Muscle layer of duodenum (tissue), 2 donors: ENCODE measurements around the gene EHF.

Source experiments
- H3K27ac ChIP-seq: one replicate; pipeline ENCODE4 v1.7.0; 2013; ENCODE audit warnings: mild to moderate bottlenecking, low read length
- H3K27me3 ChIP-seq: one replicate; pipeline ENCODE4 v1.7.0; 2013; ENCODE audit warnings: low read depth, mild to moderate bottlenecking, control low read depth, low read length
- H3K36me3 ChIP-seq, 2 donors: one replicate each; pipeline ENCODE4 v1.7.0; 2013; ENCODE audit warnings: low read length in 2 of 2, control low read depth in 1 of 2, mild to moderate bottlenecking in 1 of 2; ENCODE audit not compliant: insufficient read depth in 2 of 2, control insufficient read depth in 1 of 2
- H3K4me1 ChIP-seq, 2 donors: one replicate each; pipeline ENCODE4 v1.7.0; 2013; ENCODE audit warnings: low read length in 2 of 2, mild to moderate bottlenecking in 2 of 2, control low read depth in 1 of 2, moderate library complexity in 1 of 2; ENCODE audit not compliant: insufficient read depth in 2 of 2, control insufficient read depth in 1 of 2
- H3K4me3 ChIP-seq, 2 donors: one replicate each; pipeline ENCODE4 v1.7.0; 2013; ENCODE audit warnings: low read length in 2 of 2, low read depth in 1 of 2, mild to moderate bottlenecking in 1 of 2
- H3K9me3 ChIP-seq, 2 donors: one replicate each; pipeline ENCODE4 v1.7.0; 2013; ENCODE audit warnings: low read length in 2 of 2, control low read depth in 1 of 2, mild to moderate bottlenecking in 1 of 2; ENCODE audit not compliant: control insufficient read depth in 1 of 2
- donor health status: healthy.

EHF gene

DNA sequence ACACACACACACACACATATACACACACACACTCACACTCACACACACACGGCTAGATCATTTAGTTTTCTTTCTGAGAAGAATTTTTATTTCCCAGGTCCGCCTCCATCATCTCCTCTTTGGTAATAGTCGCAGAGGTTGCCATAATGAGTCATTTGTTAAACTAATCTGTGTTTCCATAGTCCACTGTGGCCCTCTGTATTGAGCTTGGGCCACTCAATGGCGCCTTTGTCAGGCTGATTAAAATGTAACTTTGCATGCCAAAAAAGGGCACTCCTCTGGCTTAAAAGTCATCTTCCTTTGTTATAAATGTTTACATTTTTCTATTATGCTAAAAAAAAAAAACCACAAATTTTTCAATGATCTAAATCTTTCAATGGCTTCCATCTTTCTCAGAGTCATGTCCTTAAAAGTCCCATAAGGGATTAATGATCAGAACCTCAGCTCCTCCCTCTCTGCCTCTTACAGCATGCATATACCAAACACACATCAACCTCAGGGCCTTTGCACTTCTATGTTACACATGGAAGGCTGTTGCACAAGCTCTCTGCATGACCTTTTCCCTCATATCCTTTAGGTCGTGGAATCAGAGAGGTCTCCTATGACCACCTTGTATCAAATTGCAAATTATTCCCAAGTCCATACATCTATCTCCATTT, 35.3 kb downstream of the EHF start:
- no peaks in the 10 kb centered on the region for H3K27me3 ChIP-seq
- H3K4me1 ChIP-seq: peaks cover 0 to 3% of the 10 kb centered on the region in 2 donors
- no peak overlapping the region for H3K27ac ChIP-seq
- no peaks in the 10 kb centered on the region for H3K36me3 ChIP-seq
- no peaks in the 10 kb centered on the region for H3K9me3 ChIP-seq
- H3K4me3 ChIP-seq: no peak overlapping the region

DNA sequence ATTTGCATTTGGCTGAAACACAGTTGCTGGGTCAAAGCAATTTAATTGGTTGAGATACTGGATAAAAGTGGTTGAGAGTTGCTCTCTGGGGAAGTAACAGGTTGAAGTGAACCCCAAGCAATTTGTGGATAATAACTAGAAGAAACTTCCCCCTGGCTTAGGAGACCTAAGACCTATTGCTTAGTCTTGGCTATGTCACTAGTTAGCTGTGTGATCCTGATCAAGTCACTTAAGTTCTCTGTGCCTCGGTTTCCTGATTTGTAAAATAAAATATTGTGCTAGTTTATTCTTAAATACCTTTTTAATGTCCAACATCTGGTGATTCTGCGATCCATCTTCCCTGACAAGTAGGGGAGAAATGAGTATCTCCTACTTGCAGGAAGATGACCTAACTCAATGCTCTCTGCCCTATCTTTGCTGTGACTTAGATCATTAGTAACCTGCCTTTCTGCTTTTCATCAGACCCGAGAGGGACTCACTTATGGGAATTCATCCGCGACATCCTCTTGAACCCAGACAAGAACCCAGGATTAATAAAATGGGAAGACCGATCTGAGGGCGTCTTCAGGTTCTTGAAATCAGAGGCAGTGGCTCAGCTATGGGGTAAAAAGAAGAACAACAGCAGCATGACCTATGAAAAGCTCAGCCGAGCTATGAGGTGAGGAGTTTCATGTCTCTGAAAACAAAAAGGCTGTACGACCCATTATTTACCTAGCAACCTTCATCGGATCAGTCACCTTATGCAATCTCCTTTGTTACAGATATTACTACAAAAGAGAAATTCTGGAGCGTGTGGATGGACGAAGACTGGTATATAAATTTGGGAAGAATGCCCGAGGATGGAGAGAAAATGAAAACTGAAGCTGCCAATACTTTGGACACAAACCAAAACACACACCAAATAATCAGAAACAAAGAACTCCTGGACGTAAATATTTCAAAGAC, 37.5 kb downstream of the EHF start:
- H3K36me3 ChIP-seq: no peaks in the 10 kb centered on the region
- H3K9me3 ChIP-seq: no peaks in the 10 kb centered on the region
- no peak overlapping the region for H3K27ac ChIP-seq

GRCh38 chr11:34659096-34659733, 38.3 kb downstream of the EHF start:
- no peaks in the 10 kb centered on the region for H3K36me3 ChIP-seq
- no peak overlapping the region for H3K27ac ChIP-seq
- H3K27me3 ChIP-seq: no peaks in the 10 kb centered on the region
- no peaks in the 10 kb centered on the region for H3K9me3 ChIP-seq
- H3K4me1 ChIP-seq: no peaks in the 10 kb centered on the region
- no peak overlapping the region for H3K4me3 ChIP-seq

More for the DNA sequence above, 37.5 kb downstream of the EHF start:
- H3K4me1 ChIP-seq: peaks cover 0 to 2% of the 10 kb centered on the region in 2 donors
- no peak overlapping the region for H3K4me3 ChIP-seq
- H3K27me3 ChIP-seq: no peaks in the 10 kb centered on the region

DNA sequence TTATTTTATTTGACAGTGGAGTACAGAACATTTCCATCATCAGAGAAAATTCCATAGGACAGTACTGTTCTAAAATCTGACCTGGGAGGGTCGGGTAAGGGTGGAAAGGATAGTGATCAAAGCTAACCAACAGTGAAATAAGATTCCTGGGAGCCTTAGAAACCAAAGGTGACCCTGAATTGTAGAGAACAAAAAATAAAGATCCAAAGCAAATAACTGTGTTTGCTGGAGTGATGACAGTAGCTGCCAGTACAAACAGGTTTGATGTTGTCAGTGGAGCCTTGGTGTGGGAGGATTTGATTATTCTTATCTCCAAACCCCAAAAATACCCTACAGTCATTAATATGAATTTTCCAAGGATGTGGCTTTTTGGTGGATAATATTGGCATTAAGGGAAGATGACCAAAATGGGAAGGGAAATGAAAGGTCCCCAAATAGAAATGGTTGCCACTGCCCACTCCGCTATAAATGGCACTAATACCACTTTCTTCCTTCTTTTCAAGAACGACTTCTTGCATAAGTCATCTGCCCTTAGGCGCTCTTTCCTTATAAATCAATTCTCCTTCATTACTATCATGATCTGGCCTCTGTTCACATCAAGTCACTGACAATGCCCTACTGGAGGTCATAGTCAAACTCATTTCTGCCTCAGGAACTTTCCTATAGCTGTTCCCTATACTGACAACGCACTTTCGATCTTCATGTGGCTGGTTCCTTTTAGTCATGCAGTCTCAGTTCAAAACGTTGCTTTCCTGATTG, 44.4 kb downstream of the EHF start:
- no peaks in the 10 kb centered on the region for H3K27me3 ChIP-seq
- no peak overlapping the region for H3K27ac ChIP-seq
- no peaks in the 10 kb centered on the region for H3K36me3 ChIP-seq
- H3K4me1 ChIP-seq: no peaks in the 10 kb centered on the region
- no peaks in the 10 kb centered on the region for H3K9me3 ChIP-seq
- H3K4me3 ChIP-seq: no peak overlapping the region

DNA sequence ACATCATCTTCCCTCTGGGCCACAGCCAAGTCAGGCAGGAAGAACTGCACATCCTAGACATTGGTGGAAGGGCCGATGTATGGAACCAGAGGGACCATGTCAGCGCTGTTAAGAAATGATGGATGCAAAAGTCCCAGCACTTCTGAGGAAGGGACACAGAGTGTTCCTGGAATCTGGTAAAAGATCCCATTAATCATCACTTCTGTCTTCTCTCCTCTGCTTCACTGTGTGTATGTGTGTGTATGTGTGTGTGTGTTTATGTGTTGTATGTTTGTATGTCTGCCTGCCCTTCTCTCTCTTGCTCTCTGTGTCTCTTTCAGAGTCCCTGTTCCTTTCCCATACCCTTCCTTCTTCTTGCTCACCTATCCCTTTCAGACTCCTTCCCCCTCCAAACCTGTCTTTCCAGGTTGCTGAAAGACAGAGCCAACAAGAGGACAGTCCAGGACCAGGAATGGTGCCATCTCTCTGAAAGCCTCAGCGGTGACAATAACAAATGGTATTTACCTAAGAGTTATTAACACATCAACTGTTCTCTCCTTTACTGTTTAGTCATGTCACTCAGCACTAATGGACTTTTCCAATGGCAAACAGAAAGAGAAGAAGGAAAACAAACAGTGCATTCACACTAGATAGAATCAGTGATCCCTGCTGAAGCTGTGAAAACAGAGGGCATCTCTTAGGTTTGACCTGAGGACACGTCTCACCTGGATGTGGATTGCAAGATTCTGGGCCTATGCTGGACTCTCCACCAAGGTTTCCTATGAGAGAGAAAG, 47.1 kb downstream of the EHF start:
- Histone ChIP-seq H3K4me3 (no peak overlapping the region), H3K9me3 (peaks cover 0 to 6% of the 10 kb centered on the region in 2 donors), H3K27me3 (no peaks in the 10 kb centered on the region), H3K27ac (no peak overlapping the region), H3K36me3 (no peaks in the 10 kb centered on the region), H3K4me1 (no peaks in the 10 kb centered on the region)

- H3K36me3 ChIP-seq: no peaks in the 10 kb centered on the region
- H3K9me3 ChIP-seq: peaks cover 0 to 6% of the 10 kb centered on the region in 2 donors
- H3K4me1 ChIP-seq: no peaks in the 10 kb centered on the region
- no peak overlapping the region for H3K27ac ChIP-seq
- no peaks in the 10 kb centered on the region for H3K27me3 ChIP-seq
- H3K4me3 ChIP-seq: no peak overlapping the region
Observed at GRCh38 chr11:34668583-34669053, 47.7 kb downstream of the EHF start.

DNA sequence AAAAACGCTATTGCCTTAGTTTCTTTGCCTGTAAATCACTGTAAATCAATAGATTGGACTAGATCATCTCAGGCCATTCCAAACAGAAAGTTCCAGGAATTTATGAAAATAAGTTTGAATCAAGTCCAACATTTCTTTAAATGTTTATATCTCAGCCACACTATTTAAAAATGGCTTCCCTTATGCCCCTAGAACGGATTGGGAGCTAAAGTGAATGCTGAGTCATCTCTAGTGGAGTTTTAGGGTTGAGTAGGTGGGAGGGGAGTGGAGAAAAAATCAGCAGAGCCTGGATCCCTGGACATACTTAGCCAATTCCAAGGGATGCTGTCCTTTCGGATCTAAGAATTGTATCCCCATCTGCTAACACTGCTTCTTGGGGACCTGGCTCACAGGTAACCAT, 48.6 kb downstream of the EHF start:
- H3K36me3 ChIP-seq: no peaks in the 10 kb centered on the region
- no peak overlapping the region for H3K27ac ChIP-seq
- no peak overlapping the region for H3K4me3 ChIP-seq
- no peaks in the 10 kb centered on the region for H3K27me3 ChIP-seq
- peaks cover 0 to 6% of the 10 kb centered on the region in 2 donors for H3K9me3 ChIP-seq
- no peaks in the 10 kb centered on the region for H3K4me1 ChIP-seq

- Histone ChIP-seq H3K4me3 (no peak overlapping the region), H3K36me3 (no peaks in the 10 kb centered on the region), H3K27me3 (no peaks in the 10 kb centered on the region), H3K4me1 (no peaks in the 10 kb centered on the region), H3K9me3 (peaks cover 0 to 6% of the 10 kb centered on the region in 2 donors), H3K27ac (no peak overlapping the region)
Observed at GRCh38 chr11:34671117-34671516, 50.2 kb downstream of the EHF start.

DNA sequence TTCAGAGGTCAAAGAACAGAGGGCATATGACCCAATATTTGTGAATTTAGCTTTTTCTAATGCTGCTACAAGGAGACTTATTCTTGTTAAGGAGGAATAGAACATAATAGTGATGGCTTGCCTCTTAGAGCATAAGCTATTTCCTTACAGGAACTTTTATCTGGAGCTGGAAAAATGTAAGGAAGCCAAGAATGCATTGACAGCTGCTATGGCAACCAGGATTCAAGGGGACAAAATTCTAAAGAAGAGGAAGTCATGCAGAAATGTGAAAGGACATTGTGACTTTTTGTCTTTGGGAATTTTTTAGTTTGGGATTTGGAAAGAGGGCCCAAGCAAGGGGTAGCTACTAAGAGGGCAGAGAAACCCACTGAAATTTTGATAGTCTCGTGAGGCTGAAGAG, 51.1 kb downstream of the EHF start:
- Histone ChIP-seq H3K4me1 (no peaks in the 10 kb centered on the region), H3K9me3 (peaks cover 0 to 6% of the 10 kb centered on the region in 2 donors), H3K36me3 (no peaks in the 10 kb centered on the region), H3K4me3 (no peak overlapping the region), H3K27ac (no peak overlapping the region), H3K27me3 (no peaks in the 10 kb centered on the region)

DNA sequence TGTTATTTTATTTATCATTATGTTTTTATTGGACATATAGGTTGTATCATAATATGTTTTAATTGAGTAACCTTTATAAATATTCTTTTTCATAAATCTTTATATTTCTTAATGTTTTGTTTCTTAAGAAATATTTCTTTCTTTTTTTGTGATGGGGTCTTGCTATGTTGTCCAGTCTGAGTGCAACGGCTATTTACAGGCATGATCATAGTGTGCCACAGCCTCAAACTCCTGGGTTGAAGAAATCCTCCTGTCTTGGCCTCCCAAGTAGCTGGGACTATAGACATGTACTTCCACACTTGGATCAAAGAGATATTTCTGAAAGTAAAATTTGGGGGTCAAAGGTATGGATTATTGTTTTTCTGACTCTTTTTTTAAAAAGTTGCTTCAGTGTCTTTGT, 53.1 kb downstream of the EHF start:
- Histone ChIP-seq H3K4me1 (no peaks in the 10 kb centered on the region), H3K4me3 (no peak overlapping the region), H3K27me3 (no peaks in the 10 kb centered on the region), H3K9me3 (peaks cover 0 to 6% of the 10 kb centered on the region in 2 donors), H3K36me3 (no peaks in the 10 kb centered on the region), H3K27ac (no peak overlapping the region)
